GM19240 (cell line): ENCODE data around the gene RGPD5.
"Not testable (repeated sequence)": the region's sequence is repeated elsewhere in the genome, so short reads cannot be mapped to it uniquely, and the experiment has no call there.

Experiments
- DNase-seq: peaks from one replicate; pipeline ENCODE4 v3.0.0; 2011; ENCODE audit warnings: low spot score; ENCODE audit not compliant: insufficient read length

Gene RGPD5

DNA sequence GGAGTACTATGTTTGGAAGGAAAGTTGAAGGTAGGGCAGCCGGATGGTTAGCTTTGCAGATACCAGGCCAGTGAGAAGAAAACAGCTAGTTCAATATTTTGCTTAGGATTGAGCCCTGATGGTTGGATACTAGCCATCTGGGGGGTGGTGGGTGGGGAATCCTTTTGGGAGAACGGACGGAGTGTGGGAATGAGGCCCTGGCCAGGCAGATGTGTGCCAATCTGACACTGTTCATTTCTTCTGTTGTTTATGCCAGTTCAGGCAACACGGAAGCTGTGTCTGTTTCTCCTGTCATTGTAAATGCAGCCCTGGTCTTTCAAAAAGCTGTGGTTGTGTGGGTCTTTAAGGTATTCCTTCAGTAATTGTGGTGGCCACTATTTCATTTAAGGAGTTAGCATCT is 96.9 kb downstream of the RGPD5 start:
- DNase-seq = not testable (repeated sequence)

DNA sequence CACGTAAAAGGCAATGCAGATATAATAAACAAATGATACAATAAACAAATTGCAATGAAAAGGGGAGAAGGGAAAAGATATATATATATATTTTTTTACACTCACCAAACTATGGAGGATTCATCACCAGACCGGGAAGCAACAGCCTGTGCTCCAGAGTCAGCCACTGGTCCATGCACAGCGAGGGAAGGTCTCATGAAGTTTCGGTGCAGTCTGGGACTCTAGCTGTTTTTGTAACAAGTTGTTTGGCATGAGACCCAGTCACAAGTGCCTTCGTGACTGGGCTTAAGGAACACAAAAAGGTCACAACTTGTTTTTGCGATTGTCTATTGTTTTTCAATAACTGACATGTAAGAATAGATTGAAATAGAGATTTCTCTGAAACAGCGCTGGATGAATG is 99.6 kb downstream of the RGPD5 start:
- not testable (repeated sequence) for DNase-seq

GRCh38 chr2:109894141-109894540 is 100.0 kb downstream of the RGPD5 start:
- DNase-seq = not testable (repeated sequence)

DNA sequence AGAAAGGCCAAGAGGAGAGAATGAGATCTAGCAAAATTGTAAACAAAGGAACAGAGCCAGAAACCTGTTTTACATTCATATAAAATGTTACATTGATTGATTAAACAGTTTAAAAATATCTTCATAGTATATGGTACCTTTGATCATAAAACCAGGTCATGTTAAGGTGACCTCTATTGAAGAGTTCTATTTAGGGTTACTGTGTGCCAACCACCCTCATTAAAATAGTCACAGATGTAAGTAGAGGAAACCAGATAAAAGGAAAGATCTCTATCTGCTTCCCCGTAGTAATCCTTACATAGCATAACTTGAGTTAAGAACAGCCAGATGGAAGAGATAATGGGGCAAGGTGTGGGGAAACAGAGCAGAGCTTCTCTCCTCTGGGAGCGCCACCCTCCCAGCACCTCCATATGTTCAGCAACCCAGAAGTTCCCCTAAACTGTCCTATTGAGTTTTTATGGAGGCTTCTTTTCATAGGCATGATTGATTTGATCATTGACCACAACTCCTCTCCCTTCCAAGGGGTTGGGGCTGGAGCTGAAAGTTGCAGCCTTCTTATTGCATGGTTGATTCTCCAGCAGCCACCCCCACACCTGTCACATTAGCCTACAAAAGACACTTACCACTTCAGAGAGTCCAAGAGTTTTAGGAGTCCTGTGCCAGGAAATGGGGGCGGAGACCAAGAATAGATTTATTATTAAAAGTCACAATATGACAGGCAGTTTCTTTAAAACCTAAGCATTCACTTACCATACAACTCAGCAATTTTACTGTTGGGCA is 101.2 kb downstream of the RGPD5 start:
- not testable (repeated sequence) for DNase-seq

DNA sequence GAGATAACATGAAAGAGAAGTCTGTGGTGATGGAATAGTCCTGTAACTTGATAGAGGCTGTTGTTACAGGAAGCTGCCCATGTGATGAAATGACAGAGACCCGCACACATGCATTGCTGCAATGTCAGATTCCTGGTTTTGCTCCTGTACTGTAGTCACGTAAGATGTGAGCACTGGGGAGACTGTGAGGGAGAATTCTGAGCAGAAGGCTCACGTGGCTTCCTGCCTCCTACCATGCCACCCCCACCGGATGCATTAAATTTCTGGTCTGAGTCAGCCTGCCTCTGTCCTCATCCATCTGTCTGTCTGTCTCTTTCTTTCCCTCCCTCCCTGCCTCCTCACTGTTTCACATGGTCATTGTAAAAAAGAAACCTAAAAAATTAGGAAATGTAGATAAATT is 102.1 kb downstream of the RGPD5 start:
- not testable (repeated sequence) for DNase-seq

DNA sequence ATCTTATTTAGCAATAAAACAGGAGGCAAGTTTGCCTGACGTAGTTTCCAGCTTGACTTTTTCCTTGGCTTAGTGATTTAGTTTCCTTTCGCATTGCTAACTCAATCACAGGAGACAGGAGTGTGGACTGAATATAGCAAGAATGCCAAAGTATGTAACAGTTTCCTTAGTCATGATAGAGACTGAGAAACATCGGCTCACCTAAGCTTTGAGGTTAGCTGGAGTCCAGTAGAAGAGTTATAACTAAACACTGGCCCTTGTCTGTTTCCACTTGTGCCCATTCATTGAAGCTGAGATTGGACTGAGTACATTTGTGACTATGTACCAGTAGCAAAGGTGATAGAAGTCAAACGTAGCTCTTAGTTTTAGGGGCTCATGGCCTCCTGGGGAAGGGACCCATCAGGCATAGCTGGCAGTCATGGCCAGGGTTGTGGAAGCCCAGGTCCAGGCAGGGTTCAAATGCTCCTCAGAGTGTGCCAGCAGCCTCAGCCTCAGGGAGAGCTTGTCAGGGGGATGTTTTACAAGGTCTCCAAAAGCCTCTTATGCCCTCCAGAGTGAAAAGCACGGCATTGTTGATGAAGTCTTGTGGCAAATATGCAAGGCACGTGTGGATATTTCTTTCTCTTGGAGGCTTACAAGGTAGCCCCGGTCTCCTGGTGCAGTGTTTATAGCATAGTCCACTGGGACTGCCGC is 103.8 kb downstream of the RGPD5 start:
- not testable (repeated sequence) for DNase-seq

GRCh38 chr2:109898462-109899336 is 104.6 kb downstream of the RGPD5 start, which contains the start of gene LIMS3:
Gene LIMS3, plus strand, starts transcription at chr2:109898688. Its CDS starts 41 bp downstream, at chr2:109898729.
- DNase-seq = not testable (repeated sequence)

- DNase-seq = not testable (repeated sequence)
Measured at GRCh38 chr2:109905796-109906195, 111.7 kb downstream of the RGPD5 start.
